ENCODE measurements around the gene CHCHD1. TPM values are rescaled to one million over a fixed set of nuclear protein-coding genes. Genes with fewer than 3 reads are reported as not detected.

Gene CHCHD1
- total and polyA plus RNA-seq, 2 experiments from 2014 or later: 40.6 to 187 TPM

DNA sequence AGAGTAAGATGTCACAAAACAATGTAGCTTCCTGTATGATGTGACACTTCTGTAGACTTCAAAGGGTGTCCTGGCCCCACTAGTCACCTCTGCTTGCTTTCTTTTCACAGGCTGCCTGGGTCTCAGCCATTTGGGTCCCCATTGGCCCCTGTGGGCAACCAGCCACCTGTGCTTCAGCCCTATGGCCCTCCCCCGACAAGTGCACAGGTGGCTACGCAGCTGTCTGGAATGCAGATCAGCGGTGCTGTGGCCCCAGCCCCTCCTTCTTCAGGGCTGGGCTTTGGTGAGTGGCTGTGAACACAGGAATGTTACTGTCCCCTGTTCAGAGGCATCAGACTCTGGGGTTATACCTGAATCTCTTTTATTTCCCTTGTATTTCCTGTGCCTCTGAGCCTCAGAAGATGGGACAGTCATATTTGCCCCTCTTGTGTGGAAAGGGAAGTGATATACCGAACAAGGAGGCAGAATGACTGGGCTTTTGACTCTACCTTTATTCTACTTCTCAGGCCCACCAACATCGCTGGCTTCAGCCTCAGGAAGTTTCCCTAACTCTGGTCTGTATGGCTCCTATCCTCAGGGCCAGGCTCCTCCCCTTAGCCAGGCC is 22.2 kb upstream of the CHCHD1 start:
- Histone ChIP-seq H3K4me2 (no peak overlapping the region), H3F3A (replicated peaks; ENCODE audit: low read depth) (no peaks in the 10 kb centered on the region), H2AFZ (no peak overlapping the region), H3K79me2 (replicated peaks; ENCODE audit: insufficient read depth) (no peaks in the 10 kb centered on the region), H3K36me3 (ENCODE audit: insufficient read depth) (peaks cover 24% of the 10 kb centered on the region), H4K20me1 (replicated peaks; ENCODE audit: insufficient read depth) (peaks cover 9% of the 10 kb centered on the region; the same call in 1 of the 2 replicates), H3K4me3 (no peak overlapping the region), H3K9me2 (ENCODE audit: insufficient read depth) (no peaks in the 10 kb centered on the region), H3K27me3 (ENCODE audit: insufficient read depth) (no peaks in the 10 kb centered on the region), H3K27ac (ENCODE audit: low read depth) (no peak overlapping the region), H3K4me1 (ENCODE audit: insufficient read depth) (no peaks in the 10 kb centered on the region)
- TF ChIP-seq ETS1 (IDR thresholded peaks at IDR 0.05): no peak
- no peak for TF ChIP-seq CREB1 (CRISPR knock-in tag; IDR thresholded peaks at IDR 0.05; ENCODE audit: low read depth)
- TF ChIP-seq ZNF114 (CRISPR knock-in tag; IDR thresholded peaks at IDR 0.05): no peak
- no peak for TF ChIP-seq ZNF331 (CRISPR knock-in tag; IDR thresholded peaks at IDR 0.05; ENCODE audit: low read depth)
- TF ChIP-seq JUNB (IDR thresholded peaks at IDR 0.05; ENCODE audit: unreplicated experiment): no peak
- no peak for TF ChIP-seq STAT1 (IDR thresholded peaks at IDR 0.05; ENCODE audit: unreplicated experiment)
- DNase-seq (ENCODE audit: low spot score) (peak; percentile 30), ATAC-seq (no peak; the same call in 2 of the 3 replicates)
- peaks cover 27% of the 10 kb centered on the region for H3K36me3 Mint-ChIP-seq (ENCODE audit: low read depth)
- peaks cover 3% of the 10 kb centered on the region for H3K27me3 Mint-ChIP-seq (ENCODE audit: insufficient read depth, low read depth, poor library complexity)
- H3K9me3 Mint-ChIP-seq: no peaks in the 10 kb centered on the region
- no peak overlapping the region for H3K4me3 Mint-ChIP-seq
- H3K27ac Mint-ChIP-seq: no peak overlapping the region
- H3K4me1 Mint-ChIP-seq: no peaks in the 10 kb centered on the region

DNA sequence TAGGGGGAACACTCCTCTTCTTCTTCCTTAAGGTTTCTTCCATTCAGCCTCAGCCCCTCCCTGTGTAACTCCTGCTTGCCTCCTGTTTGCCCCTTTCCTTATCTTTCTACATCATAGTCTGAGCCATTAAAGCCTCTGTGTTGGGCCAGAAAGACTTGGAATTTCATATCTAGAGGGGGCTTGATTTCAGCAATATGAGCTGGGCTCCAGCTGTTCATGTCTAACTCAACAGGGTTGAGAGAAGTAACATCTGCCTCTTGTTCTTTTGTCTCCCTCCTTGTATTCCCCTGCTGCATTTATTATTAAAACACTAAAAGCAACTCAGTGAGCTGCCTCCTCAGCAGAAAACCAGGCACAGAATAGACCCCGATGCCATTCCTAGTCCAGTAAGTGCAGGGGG is 20.1 kb upstream of the CHCHD1 start:
- Mint-ChIP-seq H3K4me3 (no peak overlapping the region), H3K36me3 (ENCODE audit: low read depth) (peaks cover 46% of the 10 kb centered on the region), H3K27ac (no peak overlapping the region), H3K27me3 (ENCODE audit: insufficient read depth, low read depth, poor library complexity) (peaks cover 1% of the 10 kb centered on the region), H3K9me3 (no peaks in the 10 kb centered on the region), H3K4me1 (no peaks in the 10 kb centered on the region)
- Histone ChIP-seq H3K36me3 (ENCODE audit: insufficient read depth) (peaks cover 35% of the 10 kb centered on the region), H3K27me3 (ENCODE audit: insufficient read depth) (no peaks in the 10 kb centered on the region), H3K4me2 (no peak overlapping the region), H3K27ac (ENCODE audit: low read depth) (no peak overlapping the region), H3F3A (replicated peaks; ENCODE audit: low read depth) (no peaks in the 10 kb centered on the region), H3K79me2 (replicated peaks; ENCODE audit: insufficient read depth) (no peaks in the 10 kb centered on the region), H3K4me1 (ENCODE audit: insufficient read depth) (no peaks in the 10 kb centered on the region), H3K9me2 (ENCODE audit: insufficient read depth) (no peaks in the 10 kb centered on the region), H4K20me1 (replicated peaks; ENCODE audit: insufficient read depth) (peaks cover 15% of the 10 kb centered on the region; the same call in 1 of the 2 replicates), H2AFZ (no peak overlapping the region), H3K4me3 (no peak overlapping the region)
- no peak for DNase-seq (ENCODE audit: low spot score)
- no peak for ATAC-seq
- TF ChIP-seq JUNB (IDR thresholded peaks at IDR 0.05; ENCODE audit: unreplicated experiment) (no peak), POLR2AphosphoS5 (IDR thresholded peaks at IDR 0.05; ENCODE audit: low read depth) (no peak), ZNF331 (CRISPR knock-in tag; IDR thresholded peaks at IDR 0.05; ENCODE audit: low read depth) (no peak), ZNF462 (CRISPR knock-in tag; IDR thresholded peaks at IDR 0.05) (no peak), ZNF114 (CRISPR knock-in tag; IDR thresholded peaks at IDR 0.05) (no peak), STAT1 (IDR thresholded peaks at IDR 0.05; ENCODE audit: unreplicated experiment) (no peak), EZH2phosphoT487 (IDR thresholded peaks at IDR 0.05; ENCODE audit: unreplicated experiment) (no peak), NANOG (IDR thresholded peaks at IDR 0.05; ENCODE audit: borderline replicate concordance) (no peak)
- TF ChIP-seq, protein P1, sequence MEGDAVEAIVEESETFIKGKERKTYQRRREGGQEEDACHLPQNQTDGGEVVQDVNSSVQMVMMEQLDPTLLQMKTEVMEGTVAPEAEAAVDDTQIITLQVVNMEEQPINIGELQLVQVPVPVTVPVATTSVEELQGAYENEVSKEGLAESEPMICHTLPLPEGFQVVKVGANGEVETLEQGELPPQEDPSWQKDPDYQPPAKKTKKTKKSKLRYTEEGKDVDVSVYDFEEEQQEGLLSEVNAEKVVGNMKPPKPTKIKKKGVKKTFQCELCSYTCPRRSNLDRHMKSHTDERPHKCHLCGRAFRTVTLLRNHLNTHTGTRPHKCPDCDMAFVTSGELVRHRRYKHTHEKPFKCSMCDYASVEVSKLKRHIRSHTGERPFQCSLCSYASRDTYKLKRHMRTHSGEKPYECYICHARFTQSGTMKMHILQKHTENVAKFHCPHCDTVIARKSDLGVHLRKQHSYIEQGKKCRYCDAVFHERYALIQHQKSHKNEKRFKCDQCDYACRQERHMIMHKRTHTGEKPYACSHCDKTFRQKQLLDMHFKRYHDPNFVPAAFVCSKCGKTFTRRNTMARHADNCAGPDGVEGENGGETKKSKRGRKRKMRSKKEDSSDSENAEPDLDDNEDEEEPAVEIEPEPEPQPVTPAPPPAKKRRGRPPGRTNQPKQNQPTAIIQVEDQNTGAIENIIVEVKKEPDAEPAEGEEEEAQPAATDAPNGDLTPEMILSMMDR (conservative IDR thresholded peaks at IDR 0.05; ENCODE audit: low read depth in 2 of 2): no peak
